ENCODE data around the gene FYTTD1.

GRCh38 chr3:197701841-197702240 lies 47.8 kb upstream of the FYTTD1 start:
- no peak for TF ChIP-seq CTCF (IDR thresholded peaks at IDR 0.05; ENCODE audit: poor library complexity, severe bottlenecking)
- no peak for TF ChIP-seq EP300 (conservative IDR thresholded peaks at IDR 0.05; ENCODE audit: poor library complexity, severe bottlenecking)

Data from neural cell (in vitro differentiated cells).